Smooth muscle cell (in vitro differentiated cells): ENCODE results near the gene DCXR. TPM values are rescaled to one million over a fixed set of nuclear protein-coding genes. Genes with fewer than 3 reads are reported as not detected.

Experiments used
- DNase-seq: peaks from one replicate; lab custom pipeline; 2025; ENCODE audit not compliant: unreplicated experiment; lab: John Stamatoyannopoulos, UW
- H2AFZ ChIP-seq: fragments of 200-600 bp; sonication (generic); 2 replicates; pipeline ENCODE4 v1.6.0; 2016; ENCODE audit warnings: antibody characterized with exemption, low read depth, mild to moderate bottlenecking
- H3F3A ChIP-seq: fragments of 200-600 bp; sonication (generic); 2 replicates; pipeline ENCODE4 v1.6.0; 2017; ENCODE audit warnings: antibody characterized with exemption, low read depth
- H3K27ac ChIP-seq: fragments of 200-600 bp; sonication (generic); 2 replicates; pipeline ENCODE4 v1.5.1; 2016; ENCODE audit warnings: low read depth, mild to moderate bottlenecking
- H3K27me3 ChIP-seq: fragments of 200-600 bp; sonication (generic); 2 replicates; pipeline ENCODE4 v1.6.1; 2016; ENCODE audit warnings: low read depth, mild to moderate bottlenecking
- H3K36me3 ChIP-seq: fragments of 200-600 bp; sonication (generic); 2 replicates; pipeline ENCODE4 v1.5.1; 2016; ENCODE audit warnings: low read depth
- H3K4me1 ChIP-seq: fragments of 200-600 bp; sonication (generic); 2 replicates; pipeline ENCODE4 v1.5.1; 2016; ENCODE audit warnings: low read depth
- H3K4me2 ChIP-seq: fragments of 200-600 bp; sonication (generic); 2 replicates; pipeline ENCODE4 v1.6.0; 2016; ENCODE audit warnings: mild to moderate bottlenecking
- H3K4me3 ChIP-seq: fragments of 200-600 bp; sonication (generic); 2 replicates; pipeline ENCODE4 v1.5.1; 2016; ENCODE audit warnings: mild to moderate bottlenecking
- H3K79me2 ChIP-seq: fragments of 200-600 bp; sonication (generic); 2 replicates; pipeline ENCODE4 v1.6.0; 2016; ENCODE audit warnings: low read depth, mild to moderate bottlenecking
- H3K9ac ChIP-seq: fragments of 200-600 bp; sonication (generic); 2 replicates; pipeline ENCODE4 v1.6.0; 2016; ENCODE audit warnings: low read depth
- H3K9me3 ChIP-seq: fragments of 200-600 bp; sonication (generic); replicated peaks from 2 replicates; pipeline ENCODE4 v1.5.1; 2016; ENCODE audit warnings: low read depth
- H4K20me1 ChIP-seq: fragments of 200-600 bp; sonication (generic); 2 replicates; pipeline ENCODE4 v1.6.0; 2016; ENCODE audit warnings: low read depth
- WGBS: methylation state at CpG from one replicate; pipeline ENCODE4 v1.1.7; 2016; ENCODE audit warnings: low lambda C conversion rate; 5-methylcytosine and 5-hydroxymethylcytosine counted together
- polyA plus RNA-seq: library from polyadenylated mRNA; unstranded; fragments of >200 nt; fragmentation: Nextera tagmentation; extraction: Ambion mirVana; gene quantifications from 2 replicates; pipeline ENCODE4 v1.2.1, GENCODE V29; 2016
- total RNA-seq: library from RNA; depleted of rRNA; stranded (reverse); fragments of >200 nt; gene quantifications from 2 replicates; pipeline ENCODE4 v1.2.3, GENCODE V29; 2014
- TF ChIP-seq, protein P1 (sequence below): fragments of 200-600 bp; sonication (generic); IDR thresholded peaks from 2 replicates; pipeline ENCODE4 v1.5.1; 2017; ENCODE audit warnings: borderline replicate concordance, mild to moderate bottlenecking, antibody characterized with exemption; ENCODE audit not compliant: insufficient read depth, poor library complexity, severe bottlenecking

DCXR gene
- total and polyA plus RNA-seq, 2 experiments from 2014 or later, result 34.9 to 89.4 TPM

DNA sequence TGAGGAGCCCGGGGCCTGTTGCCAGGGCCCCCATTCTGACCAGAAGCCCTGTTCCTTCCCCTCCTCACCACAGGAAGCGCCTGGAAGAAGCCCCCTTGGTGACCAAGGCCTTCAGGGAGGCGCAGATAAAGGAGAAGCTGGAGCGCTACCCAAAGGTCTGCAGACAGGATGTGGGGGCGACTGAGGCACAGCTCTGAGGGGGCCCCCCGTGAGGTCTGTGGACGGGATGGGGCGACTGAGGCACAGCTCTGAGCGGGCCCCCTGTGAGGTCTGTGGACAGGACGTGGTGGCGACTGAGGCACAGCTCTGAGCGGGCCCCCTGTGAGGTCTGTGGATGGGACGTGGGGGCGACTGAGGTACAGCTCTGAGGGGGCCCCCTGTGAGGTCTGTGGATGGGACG, 28.1 kb downstream of the DCXR start:
- Histone ChIP-seq H3K4me1 (peaks cover 1% of the 10 kb centered on the region), H2AFZ (no peak overlapping the region), H3K27me3 (no peaks in the 10 kb centered on the region), H3K27ac (no peak overlapping the region), H3K4me3 (no peak overlapping the region), H3K9me3 (no peaks in the 10 kb centered on the region), H3K79me2 (no peaks in the 10 kb centered on the region), H3F3A (no peaks in the 10 kb centered on the region), H3K9ac (no peak overlapping the region), H4K20me1 (no peaks in the 10 kb centered on the region), H3K36me3 (no peaks in the 10 kb centered on the region), H3K4me2 (no peak overlapping the region)
- DNase-seq, result no peak
- TF ChIP-seq, protein P1, sequence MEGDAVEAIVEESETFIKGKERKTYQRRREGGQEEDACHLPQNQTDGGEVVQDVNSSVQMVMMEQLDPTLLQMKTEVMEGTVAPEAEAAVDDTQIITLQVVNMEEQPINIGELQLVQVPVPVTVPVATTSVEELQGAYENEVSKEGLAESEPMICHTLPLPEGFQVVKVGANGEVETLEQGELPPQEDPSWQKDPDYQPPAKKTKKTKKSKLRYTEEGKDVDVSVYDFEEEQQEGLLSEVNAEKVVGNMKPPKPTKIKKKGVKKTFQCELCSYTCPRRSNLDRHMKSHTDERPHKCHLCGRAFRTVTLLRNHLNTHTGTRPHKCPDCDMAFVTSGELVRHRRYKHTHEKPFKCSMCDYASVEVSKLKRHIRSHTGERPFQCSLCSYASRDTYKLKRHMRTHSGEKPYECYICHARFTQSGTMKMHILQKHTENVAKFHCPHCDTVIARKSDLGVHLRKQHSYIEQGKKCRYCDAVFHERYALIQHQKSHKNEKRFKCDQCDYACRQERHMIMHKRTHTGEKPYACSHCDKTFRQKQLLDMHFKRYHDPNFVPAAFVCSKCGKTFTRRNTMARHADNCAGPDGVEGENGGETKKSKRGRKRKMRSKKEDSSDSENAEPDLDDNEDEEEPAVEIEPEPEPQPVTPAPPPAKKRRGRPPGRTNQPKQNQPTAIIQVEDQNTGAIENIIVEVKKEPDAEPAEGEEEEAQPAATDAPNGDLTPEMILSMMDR, result no peak
- WGBS, result 94% methylated on average over 15 of the region's 15 CpGs

DNA sequence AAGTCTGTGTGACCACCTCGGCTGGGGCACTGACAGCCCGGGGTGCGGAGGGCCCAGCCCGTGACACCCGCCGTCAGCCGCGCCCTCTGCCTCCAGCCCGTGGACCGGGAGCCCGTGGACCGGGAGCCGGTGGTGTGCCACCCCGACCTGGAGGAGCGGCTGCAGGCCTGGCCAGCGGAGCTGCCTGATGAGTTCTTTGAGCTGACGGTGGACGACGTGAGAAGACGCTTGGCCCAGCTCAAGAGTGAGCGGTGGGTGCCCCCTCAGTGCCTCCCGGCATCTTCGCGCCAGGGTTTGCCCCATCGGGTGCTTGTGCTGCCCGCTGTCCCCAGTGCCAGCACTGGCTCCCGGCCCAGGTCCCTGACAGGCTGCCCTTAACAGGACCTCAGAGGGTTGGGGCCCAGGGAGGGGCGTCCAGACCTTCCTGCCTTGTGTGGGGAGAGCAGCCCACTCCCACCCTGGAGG, 28.5 kb downstream of the DCXR start:
- no peaks in the 10 kb centered on the region for H3K36me3 ChIP-seq
- H3K27me3 ChIP-seq, result no peaks in the 10 kb centered on the region
- no peak overlapping the region for H3K4me3 ChIP-seq
- peaks cover 6% of the 10 kb centered on the region for H3K4me1 ChIP-seq
- no peak overlapping the region for H3K9ac ChIP-seq
- H4K20me1 ChIP-seq, result no peaks in the 10 kb centered on the region
- H3K4me2 ChIP-seq, result no peak overlapping the region
- TF ChIP-seq, protein P1, result no peak
- no peaks in the 10 kb centered on the region for H3K79me2 ChIP-seq
- H3F3A ChIP-seq, result no peaks in the 10 kb centered on the region
- WGBS, result 95% methylated on average over 27 of the region's 28 CpGs
- H2AFZ ChIP-seq, result no peak overlapping the region
- H3K9me3 ChIP-seq, result no peaks in the 10 kb centered on the region
- DNase-seq, result no peak
- no peak overlapping the region for H3K27ac ChIP-seq

DNA sequence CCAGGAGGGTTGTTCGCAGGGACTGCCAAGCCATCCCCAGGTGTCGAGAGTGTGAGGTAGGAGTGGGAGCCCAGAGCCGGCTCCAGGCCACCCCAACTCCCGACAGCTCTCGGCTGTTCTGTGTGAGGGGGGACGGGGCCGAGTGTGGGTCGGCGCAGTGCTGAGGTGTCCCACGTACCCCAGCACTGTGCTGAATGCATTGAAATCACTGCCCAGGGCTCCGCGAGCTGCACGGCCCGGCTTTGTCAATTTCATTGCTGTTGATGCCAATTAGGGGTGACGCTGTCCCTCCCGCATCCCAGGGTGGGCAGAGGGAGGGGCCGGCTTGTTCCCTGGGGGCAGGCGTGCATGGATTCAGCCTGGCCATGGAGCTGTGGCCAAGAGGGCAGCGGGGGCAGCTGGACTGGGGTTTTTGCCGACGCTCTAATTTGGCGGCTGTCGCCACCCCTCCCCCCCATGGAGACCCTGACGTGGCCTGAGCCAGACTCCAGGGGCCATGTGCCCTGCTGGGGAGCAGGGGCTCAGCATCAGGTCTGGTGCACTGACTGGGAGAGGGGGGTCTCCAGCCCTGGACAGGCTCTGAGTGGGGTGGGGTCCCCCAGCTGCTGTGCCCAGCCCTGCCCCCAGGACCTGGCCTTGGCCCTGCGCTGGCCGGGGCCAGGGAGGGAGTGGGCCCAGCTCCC, 29.1 kb downstream of the DCXR start:
- Histone ChIP-seq H3K9ac (no peak overlapping the region), H3F3A (no peaks in the 10 kb centered on the region), H3K27ac (no peak overlapping the region), H3K4me3 (no peak overlapping the region), H3K9me3 (no peaks in the 10 kb centered on the region), H3K79me2 (no peaks in the 10 kb centered on the region), H3K27me3 (no peaks in the 10 kb centered on the region), H4K20me1 (no peaks in the 10 kb centered on the region), H3K4me1 (peaks cover 6% of the 10 kb centered on the region), H3K36me3 (no peaks in the 10 kb centered on the region), H3K4me2 (no peak overlapping the region), H2AFZ (no peak overlapping the region)
- TF ChIP-seq, protein P1, result no peak
- 95% methylated on average over 22 of the region's 26 CpGs for WGBS
- DNase-seq, result no peak
